Natural killer cell (primary cell): ENCODE results near the gene SPATA32. TPM values are rescaled to one million over a fixed set of nuclear protein-coding genes. Genes with fewer than 3 reads are reported as not detected.
A peak's percentile ranks its signal among the peaks of the same experiment; 100 is the strongest.

Source experiments
- ATAC-seq, 3 donors: fragments of 150-1000 bp in 2 of 3; fragments of 200-7000 bp in 1 of 3; cut with Tn5 transposase; 1 replicate in 1 of 3; 2 replicates in 2 of 3; pipeline ENCODE4 v1.10.0; 2021; ENCODE audit warnings: mild to moderate bottlenecking in 2 of 3, moderate library complexity in 2 of 3
- DNase-seq, 2 donors: peaks; one replicate each; pipeline versions ENCODE4 v3.0.0 to v3.0.0-alpha.2; 2013 to 2021; ENCODE audit warnings: mixed read lengths in 1 of 2
- H3K27ac ChIP-seq: one replicate; pipeline ENCODE4 v1.5.1; 2013; ENCODE audit warnings: mild to moderate bottlenecking, low read length
- H3K27me3 ChIP-seq: one replicate; pipeline ENCODE4 v1.6.1; 2013; ENCODE audit warnings: low read length; ENCODE audit not compliant: control insufficient read depth, insufficient read depth
- H3K36me3 ChIP-seq: one replicate; pipeline ENCODE4 v1.6.1; 2013; ENCODE audit warnings: low read length; ENCODE audit not compliant: control insufficient read depth, insufficient read depth
- H3K4me1 ChIP-seq: one replicate; pipeline ENCODE4 v1.6.1; 2013; ENCODE audit warnings: low read length; ENCODE audit not compliant: control insufficient read depth, insufficient read depth
- H3K4me3 ChIP-seq: one replicate; pipeline ENCODE4 v1.5.1; 2013; ENCODE audit warnings: low read length
- H3K9me3 ChIP-seq: one replicate; pipeline ENCODE4 v1.6.1; 2013; ENCODE audit warnings: low read length; ENCODE audit not compliant: control insufficient read depth, insufficient read depth
- H3K27ac Mint-ChIP-seq, 2 donors: one replicate each; pipeline ENCODE4 v1.8.0; 2022; ENCODE audit warnings: mild to moderate bottlenecking in 2 of 2, mixed read lengths in 2 of 2, moderate library complexity in 1 of 2
- H3K27me3 Mint-ChIP-seq, 2 donors: one replicate each; pipeline ENCODE4 v1.8.0; 2022; ENCODE audit warnings: low read depth in 2 of 2, mixed read lengths in 2 of 2
- H3K36me3 Mint-ChIP-seq: one replicate; pipeline ENCODE4 v1.8.0; 2022; ENCODE audit warnings: mixed read lengths
- H3K4me1 Mint-ChIP-seq, 2 donors: one replicate each; pipeline ENCODE4 v1.8.0; 2022; ENCODE audit warnings: mixed read lengths in 2 of 2
- H3K4me3 Mint-ChIP-seq: one replicate; pipeline ENCODE4 v1.8.0; 2022; ENCODE audit warnings: mild to moderate bottlenecking, moderate library complexity, mixed read lengths
- H3K9me3 Mint-ChIP-seq, 2 donors: one replicate each; pipeline ENCODE4 v1.8.0; 2022; ENCODE audit warnings: mixed read lengths in 2 of 2
- CTCF ChIP-seq: fragments of 200-600 bp; IDR thresholded peaks from one replicate; pipeline ENCODE4 v1.8.0; 2022; ENCODE audit warnings: antibody characterized with exemption
- WGBS: methylation state at CpG from one replicate; pipeline ENCODE4 v1.1.7; 2013; ENCODE audit warnings: missing lambda C conversion rate; ENCODE audit not compliant: insufficient coverage; 5-methylcytosine and 5-hydroxymethylcytosine counted together
- intact Hi-C: fragments of 100-400 bp; cut with micrococcal nuclease; formaldehyde crosslinking; loops from one replicate; pipeline ENCODE4 v1.14.2; 2022
- total RNA-seq, 4 donors: library from RNA; stranded (reverse); fragments of 120-200 nt in 1 of 4; gene quantifications; one replicate each; pipeline versions ENCODE4 v1.2.3 to v1.2.4, GENCODE V29; 2013 to 2022

SPATA32 gene
- total RNA-seq, 3 donors from 2014 or later (not counting 1 experiment from before 2014, with no cell fraction given) = 0.43 TPM; not detected in 2

GRCh38 chr17:45299361-45299760 is 37.5 kb upstream of the SPATA32 start:
- Histone ChIP-seq H3K4me3 (no peak overlapping the region), H3K27ac (no peak overlapping the region), H3K27me3 (no peaks in the 10 kb centered on the region), H3K36me3 (peaks cover 4% of the 10 kb centered on the region), H3K4me1 (peaks cover 58% of the 10 kb centered on the region), H3K9me3 (no peaks in the 10 kb centered on the region)
- no peak for DNase-seq
- TF ChIP-seq CTCF = no peak
- Mint-ChIP-seq H3K27me3 (no peaks in the 10 kb centered on the region), H3K4me1 (peaks cover 60 to 68% of the 10 kb centered on the region in 2 donors), H3K27ac (peak overlapping the region; percentile 20 to 76), H3K4me3 (no peak overlapping the region), H3K9me3 (no peaks in the 10 kb centered on the region), H3K36me3 (no peaks in the 10 kb centered on the region)
- ATAC-seq = no peak
- 68% methylated on average over 2 of the region's 2 CpGs for WGBS
- intact Hi-C loops = no loop called here

- Mint-ChIP-seq H3K36me3 (no peaks in the 10 kb centered on the region), H3K27me3 (no peaks in the 10 kb centered on the region), H3K27ac (peak overlapping the region; percentile 20 to 76), H3K4me1 (peaks cover 64 to 70% of the 10 kb centered on the region in 2 donors), H3K9me3 (no peaks in the 10 kb centered on the region), H3K4me3 (no peak overlapping the region)
- Histone ChIP-seq H3K4me3 (no peak overlapping the region), H3K27me3 (no peaks in the 10 kb centered on the region), H3K9me3 (no peaks in the 10 kb centered on the region), H3K36me3 (peaks cover 4% of the 10 kb centered on the region), H3K4me1 (peaks cover 64% of the 10 kb centered on the region), H3K27ac (no peak overlapping the region)
- 86% methylated on average over 8 of the region's 8 CpGs for WGBS
- DNase-seq = no peak
- TF ChIP-seq CTCF = no peak
- ATAC-seq = no peak
- intact Hi-C loops = no loop called here
Observed at GRCh38 chr17:45298546-45299285, 36.8 kb upstream of the SPATA32 start.

GRCh38 chr17:45296833-45297124 is 34.9 kb upstream of the SPATA32 start:
- H3K4me3 ChIP-seq = no peak overlapping the region
- ATAC-seq (no peak), DNase-seq (no peak)
- H3K9me3 Mint-ChIP-seq = no peaks in the 10 kb centered on the region
- intact Hi-C loops = no loop called here
- H3K27ac ChIP-seq = no peak overlapping the region
- H3K27me3 ChIP-seq = no peaks in the 10 kb centered on the region
- H3K4me1 Mint-ChIP-seq = peaks cover 69 to 73% of the 10 kb centered on the region in 2 donors
- H3K27ac Mint-ChIP-seq = peak overlapping the region; percentile 68 to 85
- peaks cover 6% of the 10 kb centered on the region for H3K36me3 ChIP-seq
- no peaks in the 10 kb centered on the region for H3K9me3 ChIP-seq
- TF ChIP-seq CTCF = no peak
- no peaks in the 10 kb centered on the region for H3K27me3 Mint-ChIP-seq
- 90% methylated on average over 1 of the region's 1 CpG for WGBS
- peaks cover 68% of the 10 kb centered on the region for H3K4me1 ChIP-seq
- H3K4me3 Mint-ChIP-seq = no peak overlapping the region
- no peaks in the 10 kb centered on the region for H3K36me3 Mint-ChIP-seq
